ENCODE results near the gene GIMAP8. TPM values are rescaled to one million over a fixed set of nuclear protein-coding genes. Genes with fewer than 3 reads are reported as not detected.

Gene GIMAP8
- total RNA-seq, 2 donors from 2014 or later, result not detected

DNA sequence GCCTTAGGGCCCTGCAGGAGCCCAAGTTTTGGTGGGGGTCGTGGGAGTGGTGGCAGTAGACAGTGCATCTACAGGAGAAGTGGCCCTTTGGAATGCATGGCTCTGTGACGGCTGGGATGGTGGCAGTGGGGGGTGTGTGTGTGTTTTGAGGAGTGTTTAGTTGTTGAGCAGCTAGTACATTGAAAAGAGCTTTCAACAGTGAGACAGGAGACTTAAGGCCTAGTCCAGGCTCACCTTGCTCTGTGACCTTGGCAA, 44.2 kb upstream of the GIMAP8 start:
- Mint-ChIP-seq H3K27me3 (ENCODE audit: insufficient read depth) (peaks cover 1% of the 10 kb centered on the region), H3K9me3 (no peaks in the 10 kb centered on the region), H3K27ac (peak overlapping the region; percentile 82), H3K36me3 (ENCODE audit: low read depth) (peaks cover 3% of the 10 kb centered on the region), H3K4me1 (peaks cover 39% of the 10 kb centered on the region), H3K4me3 (peak overlapping the region; percentile 86)
- Histone ChIP-seq H3K4me1 (ENCODE audit: control insufficient read depth, insufficient read depth, low read length) (peaks cover 9% of the 10 kb centered on the region), H3K27me3 (ENCODE audit: control insufficient read depth, insufficient read depth, low read length, poor library complexity, severe bottlenecking) (no peaks in the 10 kb centered on the region), H3K36me3 (ENCODE audit: control insufficient read depth, insufficient read depth, low read length) (no peaks in the 10 kb centered on the region), H3K4me3 (ENCODE audit: low read length) (peak overlapping the region; percentile 83), H3K9me3 (ENCODE audit: control insufficient read depth, low read length) (no peaks in the 10 kb centered on the region), H3K27ac (ENCODE audit: low read depth, low read length) (no peak overlapping the region), H3K9ac (ENCODE audit: extremely low read depth, low read length, poor library complexity, severe bottlenecking) (peak overlapping the region; percentile 12)
- DNase-seq, result peak; percentile 69
- WGBS, 2 experiments (ENCODE audit: insufficient coverage in 1 of 2, insufficient read length in 1 of 2), result 17 to 44% methylated on average over 2 of the region's 2 CpGs
- TF ChIP-seq, protein P1, sequence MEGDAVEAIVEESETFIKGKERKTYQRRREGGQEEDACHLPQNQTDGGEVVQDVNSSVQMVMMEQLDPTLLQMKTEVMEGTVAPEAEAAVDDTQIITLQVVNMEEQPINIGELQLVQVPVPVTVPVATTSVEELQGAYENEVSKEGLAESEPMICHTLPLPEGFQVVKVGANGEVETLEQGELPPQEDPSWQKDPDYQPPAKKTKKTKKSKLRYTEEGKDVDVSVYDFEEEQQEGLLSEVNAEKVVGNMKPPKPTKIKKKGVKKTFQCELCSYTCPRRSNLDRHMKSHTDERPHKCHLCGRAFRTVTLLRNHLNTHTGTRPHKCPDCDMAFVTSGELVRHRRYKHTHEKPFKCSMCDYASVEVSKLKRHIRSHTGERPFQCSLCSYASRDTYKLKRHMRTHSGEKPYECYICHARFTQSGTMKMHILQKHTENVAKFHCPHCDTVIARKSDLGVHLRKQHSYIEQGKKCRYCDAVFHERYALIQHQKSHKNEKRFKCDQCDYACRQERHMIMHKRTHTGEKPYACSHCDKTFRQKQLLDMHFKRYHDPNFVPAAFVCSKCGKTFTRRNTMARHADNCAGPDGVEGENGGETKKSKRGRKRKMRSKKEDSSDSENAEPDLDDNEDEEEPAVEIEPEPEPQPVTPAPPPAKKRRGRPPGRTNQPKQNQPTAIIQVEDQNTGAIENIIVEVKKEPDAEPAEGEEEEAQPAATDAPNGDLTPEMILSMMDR (conservative IDR thresholded peaks at IDR 0.05), result no peak

DNA sequence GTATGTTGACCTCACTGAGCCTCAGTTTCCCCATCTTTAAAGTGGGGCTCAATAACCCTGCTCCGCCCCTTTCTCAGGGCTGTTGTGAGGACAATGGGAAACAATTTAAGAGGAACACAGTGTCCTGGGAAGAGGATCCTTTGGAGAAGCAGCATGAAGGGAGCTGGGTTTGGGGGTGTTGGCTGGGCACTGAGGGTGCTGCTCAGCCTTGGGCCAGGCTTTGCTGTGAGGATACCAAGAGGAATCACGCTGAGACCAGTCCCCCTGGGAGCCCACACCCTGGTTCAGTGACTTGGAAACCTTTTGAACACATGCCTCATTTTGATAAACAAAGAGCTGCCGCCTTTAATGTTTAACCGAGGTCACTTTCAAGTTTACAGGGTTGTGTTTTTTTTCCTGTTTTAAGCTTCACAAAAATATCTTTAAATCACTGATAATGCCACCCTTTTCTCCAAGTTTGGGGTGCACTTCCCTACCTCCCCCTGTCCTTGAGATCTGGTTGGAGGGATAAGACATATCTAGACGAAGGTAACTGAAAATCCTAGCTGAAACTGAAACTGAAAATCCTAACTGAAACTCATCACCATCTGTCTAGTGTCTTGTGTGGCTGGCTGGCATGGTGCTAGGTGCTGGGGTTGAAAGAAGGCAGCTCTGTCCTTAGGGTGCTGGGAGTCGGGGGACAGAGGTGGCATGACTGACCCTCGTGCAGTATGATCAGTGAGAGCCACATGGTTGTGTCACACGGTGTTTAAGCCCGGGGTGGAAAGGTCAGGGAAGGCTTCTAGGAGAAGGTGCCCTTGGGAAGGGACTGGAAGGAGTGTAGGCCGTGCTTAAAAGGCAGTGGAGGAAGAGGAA, 43.6 kb upstream of the GIMAP8 start:
- H3K27ac Mint-ChIP-seq, result peak overlapping the region; percentile 82
- H3K27me3 ChIP-seq (ENCODE audit: control insufficient read depth, insufficient read depth, low read length, poor library complexity, severe bottlenecking), result no peaks in the 10 kb centered on the region
- peak overlapping the region; percentile 83 for H3K4me3 ChIP-seq (ENCODE audit: low read length)
- H3K4me3 Mint-ChIP-seq, result peak overlapping the region; percentile 86
- peaks cover 3% of the 10 kb centered on the region for H3K36me3 Mint-ChIP-seq (ENCODE audit: low read depth)
- H3K36me3 ChIP-seq (ENCODE audit: control insufficient read depth, insufficient read depth, low read length), result no peaks in the 10 kb centered on the region
- peaks cover 8% of the 10 kb centered on the region for H3K4me1 ChIP-seq (ENCODE audit: control insufficient read depth, insufficient read depth, low read length)
- peaks cover 1% of the 10 kb centered on the region for H3K27me3 Mint-ChIP-seq (ENCODE audit: insufficient read depth)
- TF ChIP-seq, protein P1 (conservative IDR thresholded peaks at IDR 0.05), result no peak
- 65 to 79% methylated on average over 6 to 10 of the region's 10 CpGs for WGBS, 2 experiments (ENCODE audit: insufficient coverage in 1 of 2, insufficient read length in 1 of 2)
- H3K9ac ChIP-seq (ENCODE audit: extremely low read depth, low read length, poor library complexity, severe bottlenecking), result no peak overlapping the region
- H3K9me3 Mint-ChIP-seq, result no peaks in the 10 kb centered on the region
- H3K9me3 ChIP-seq (ENCODE audit: control insufficient read depth, low read length), result no peaks in the 10 kb centered on the region
- H3K4me1 Mint-ChIP-seq, result peaks cover 33% of the 10 kb centered on the region
- no peak overlapping the region for H3K27ac ChIP-seq (ENCODE audit: low read depth, low read length)
- DNase-seq, result no peak

GRCh38 chr7:150407588-150408392, 42.6 kb upstream of the GIMAP8 start:
- Mint-ChIP-seq H3K9me3 (no peaks in the 10 kb centered on the region), H3K4me1 (peaks cover 26% of the 10 kb centered on the region), H3K4me3 (no peak overlapping the region), H3K36me3 (ENCODE audit: low read depth) (peaks cover 3% of the 10 kb centered on the region), H3K27me3 (ENCODE audit: insufficient read depth) (peaks cover 1% of the 10 kb centered on the region), H3K27ac (no peak overlapping the region)
- peak; percentile 48 for DNase-seq
- H3K27me3 ChIP-seq (ENCODE audit: control insufficient read depth, insufficient read depth, low read length, poor library complexity, severe bottlenecking), result no peaks in the 10 kb centered on the region
- no peak overlapping the region for H3K9ac ChIP-seq (ENCODE audit: extremely low read depth, low read length, poor library complexity, severe bottlenecking)
- H3K27ac ChIP-seq (ENCODE audit: low read depth, low read length), result no peak overlapping the region
- H3K4me3 ChIP-seq (ENCODE audit: low read length), result no peak overlapping the region
- 95 to 97% methylated on average over 56 to 91 of the region's 91 CpGs for WGBS, 2 experiments (ENCODE audit: insufficient coverage in 1 of 2, insufficient read length in 1 of 2)
- no peaks in the 10 kb centered on the region for H3K9me3 ChIP-seq (ENCODE audit: control insufficient read depth, low read length)
- peaks cover 8% of the 10 kb centered on the region for H3K4me1 ChIP-seq (ENCODE audit: control insufficient read depth, insufficient read depth, low read length)
- H3K36me3 ChIP-seq (ENCODE audit: control insufficient read depth, insufficient read depth, low read length), result no peaks in the 10 kb centered on the region
- TF ChIP-seq, protein P1 (conservative IDR thresholded peaks at IDR 0.05), result no peak
